Panc1 (cell line): ENCODE data around the gene FMN2. TPM values are rescaled to one million over a fixed set of nuclear protein-coding genes. Genes with fewer than 3 reads are reported as not detected.

Experiments used
- ATAC-seq: fragments of 200-7000 bp; cut with Tn5 transposase; 2 replicates; pipeline ENCODE4 v1.9.1; 2020; ENCODE audit warnings: mild to moderate bottlenecking, moderate library complexity
- BruUV-seq: library from RNA; stranded (reverse); fragments of 400-500 nt; replicated peaks from 2 replicates; lab custom pipeline; 2021; lab: Mats Ljungman, UMichigan
- CTCF ChIA-PET: fragments of 300-600 bp; sonication (Branson Sonifier 250); formaldehyde crosslinking; loops from one replicate; lab custom pipeline; 2022; ENCODE audit warnings: antibody characterized with exemption; lab: Charles Lee
- POLR2A ChIA-PET: fragments of 300-600 bp; sonication (Branson Sonifier 250); formaldehyde crosslinking; loops from one replicate; lab custom pipeline; 2022; ENCODE audit warnings: antibody characterized with exemption; lab: Charles Lee
- DNase-seq: peaks from one replicate; pipeline ENCODE4 v3.0.0-alpha.2; 2010; ENCODE audit warnings: low read depth, low spot score
- H3K27ac ChIP-seq: 2 replicates; pipeline ENCODE4 v1.5.1; 2011; ENCODE audit warnings: mild to moderate bottlenecking, low read length, inconsistent platforms
- H3K27me3 ChIP-seq: fragments of 200-500 bp; sonication (Bioruptor generic); 2 replicates; pipeline ENCODE4 v1.6.0; 2014; ENCODE audit warnings: low read length, inconsistent platforms; ENCODE audit not compliant: control insufficient read depth, insufficient read depth
- H3K36me3 ChIP-seq: fragments of 200-500 bp; sonication (Bioruptor generic); 2 replicates; pipeline ENCODE4 v1.5.1; 2014; ENCODE audit warnings: inconsistent platforms, mild to moderate bottlenecking, low read length, moderate library complexity; ENCODE audit not compliant: control insufficient read depth, insufficient read depth
- H3K4me1 ChIP-seq: 2 replicates; pipeline ENCODE4 v1.5.1; 2011; ENCODE audit warnings: inconsistent platforms, mild to moderate bottlenecking, low read length, moderate library complexity; ENCODE audit not compliant: control insufficient read depth, insufficient read depth
- H3K4me3 ChIP-seq, 2 experiments: 2 replicates each; pipeline ENCODE4 v1.5.1; 2011 to 2012; ENCODE audit warnings: low read depth in 2 of 2, low read length in 2 of 2, mild to moderate bottlenecking in 2 of 2, inconsistent platforms in 1 of 2, moderate library complexity in 1 of 2
- H3K9me3 ChIP-seq: fragments of 200-500 bp; sonication (Bioruptor generic); 2 replicates; pipeline ENCODE4 v1.5.1; 2014; ENCODE audit warnings: low read depth, mild to moderate bottlenecking, inconsistent platforms, low read length, moderate library complexity; ENCODE audit not compliant: control insufficient read depth, insufficient read depth
- POLR2AphosphoS5 ChIP-seq: IDR thresholded peaks from 2 replicates; pipeline ENCODE4 v1.6.1; 2012; ENCODE audit warnings: mild to moderate bottlenecking, low read depth, low read length, moderate library complexity
- SIN3A ChIP-seq: IDR thresholded peaks from 2 replicates; pipeline ENCODE4 v1.6.1; 2012; ENCODE audit warnings: low read depth, mild to moderate bottlenecking, low read length, moderate library complexity, borderline replicate concordance; ENCODE audit not compliant: insufficient read depth
- TCF7L2 ChIP-seq: IDR thresholded peaks from 2 replicates; pipeline ENCODE4 v1.6.1; 2011; ENCODE audit warnings: mild to moderate bottlenecking, low read depth, low read length, inconsistent platforms
- in situ Hi-C: cut with HindIII; loops from 2 replicates; pipeline ENCODE4 v1.10.0; 2016; ENCODE audit warnings: low sequenced_read_pairs, low pct_unique_long_range_greater_than_20kb
- intact Hi-C: fragments of 100-400 bp; cut with micrococcal nuclease; formaldehyde crosslinking; loops from one replicate; pipeline ENCODE4 v1.10.0; 2022; ENCODE audit not compliant: unreplicated experiment
- total RNA-seq: library from RNA; stranded (reverse); gene quantifications from one replicate; pipeline ENCODE4 v1.2.1, GENCODE V29; 2021; ENCODE audit not compliant: unreplicated experiment
- TF ChIP-seq, protein P1 (sequence below), 2 experiments: IDR thresholded peaks; 2 replicates each; pipeline ENCODE4 v1.6.1; 2011 to 2012; ENCODE audit warnings: low read depth in 2 of 2, control low read depth in 1 of 2, low read length in 1 of 2, mild to moderate bottlenecking in 1 of 2, moderate library complexity in 1 of 2; ENCODE audit not compliant: insufficient read depth in 1 of 2
- TF ChIP-seq, protein P2 (sequence below): fragments of 450-650 bp; IDR thresholded peaks from 2 replicates; pipeline ENCODE4 v1.5.1; 2017; ENCODE audit warnings: mild to moderate bottlenecking

The FMN2 gene
- total RNA-seq, 1 experiment from 2014 or later, result 1.9 TPM

- no peak for ATAC-seq
- intact Hi-C loops, result no loop called here
- BruUV-seq, result no TSS peak
- H3K9me3 ChIP-seq, result no peaks in the 10 kb centered on the region
- in situ Hi-C loops, result no loop called here
- no peaks in the 10 kb centered on the region for H3K4me1 ChIP-seq
- ChIA-PET CTCF (no interaction called here), POLR2A (no interaction called here)
- no peaks in the 10 kb centered on the region for H3K36me3 ChIP-seq
- H3K4me3 ChIP-seq, result no peak overlapping the region
- TF ChIP-seq SIN3A (no peak), POLR2AphosphoS5 (no peak), TCF7L2 (no peak)
- TF ChIP-seq, protein P1, sequence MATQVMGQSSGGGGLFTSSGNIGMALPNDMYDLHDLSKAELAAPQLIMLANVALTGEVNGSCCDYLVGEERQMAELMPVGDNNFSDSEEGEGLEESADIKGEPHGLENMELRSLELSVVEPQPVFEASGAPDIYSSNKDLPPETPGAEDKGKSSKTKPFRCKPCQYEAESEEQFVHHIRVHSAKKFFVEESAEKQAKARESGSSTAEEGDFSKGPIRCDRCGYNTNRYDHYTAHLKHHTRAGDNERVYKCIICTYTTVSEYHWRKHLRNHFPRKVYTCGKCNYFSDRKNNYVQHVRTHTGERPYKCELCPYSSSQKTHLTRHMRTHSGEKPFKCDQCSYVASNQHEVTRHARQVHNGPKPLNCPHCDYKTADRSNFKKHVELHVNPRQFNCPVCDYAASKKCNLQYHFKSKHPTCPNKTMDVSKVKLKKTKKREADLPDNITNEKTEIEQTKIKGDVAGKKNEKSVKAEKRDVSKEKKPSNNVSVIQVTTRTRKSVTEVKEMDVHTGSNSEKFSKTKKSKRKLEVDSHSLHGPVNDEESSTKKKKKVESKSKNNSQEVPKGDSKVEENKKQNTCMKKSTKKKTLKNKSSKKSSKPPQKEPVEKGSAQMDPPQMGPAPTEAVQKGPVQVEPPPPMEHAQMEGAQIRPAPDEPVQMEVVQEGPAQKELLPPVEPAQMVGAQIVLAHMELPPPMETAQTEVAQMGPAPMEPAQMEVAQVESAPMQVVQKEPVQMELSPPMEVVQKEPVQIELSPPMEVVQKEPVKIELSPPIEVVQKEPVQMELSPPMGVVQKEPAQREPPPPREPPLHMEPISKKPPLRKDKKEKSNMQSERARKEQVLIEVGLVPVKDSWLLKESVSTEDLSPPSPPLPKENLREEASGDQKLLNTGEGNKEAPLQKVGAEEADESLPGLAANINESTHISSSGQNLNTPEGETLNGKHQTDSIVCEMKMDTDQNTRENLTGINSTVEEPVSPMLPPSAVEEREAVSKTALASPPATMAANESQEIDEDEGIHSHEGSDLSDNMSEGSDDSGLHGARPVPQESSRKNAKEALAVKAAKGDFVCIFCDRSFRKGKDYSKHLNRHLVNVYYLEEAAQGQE (IDR thresholded peaks at IDR 0.05; ENCODE audit: insufficient read depth in 1 of 2, low read depth in 2 of 2, low read length in 1 of 2), result no peak
- TF ChIP-seq, protein P2, sequence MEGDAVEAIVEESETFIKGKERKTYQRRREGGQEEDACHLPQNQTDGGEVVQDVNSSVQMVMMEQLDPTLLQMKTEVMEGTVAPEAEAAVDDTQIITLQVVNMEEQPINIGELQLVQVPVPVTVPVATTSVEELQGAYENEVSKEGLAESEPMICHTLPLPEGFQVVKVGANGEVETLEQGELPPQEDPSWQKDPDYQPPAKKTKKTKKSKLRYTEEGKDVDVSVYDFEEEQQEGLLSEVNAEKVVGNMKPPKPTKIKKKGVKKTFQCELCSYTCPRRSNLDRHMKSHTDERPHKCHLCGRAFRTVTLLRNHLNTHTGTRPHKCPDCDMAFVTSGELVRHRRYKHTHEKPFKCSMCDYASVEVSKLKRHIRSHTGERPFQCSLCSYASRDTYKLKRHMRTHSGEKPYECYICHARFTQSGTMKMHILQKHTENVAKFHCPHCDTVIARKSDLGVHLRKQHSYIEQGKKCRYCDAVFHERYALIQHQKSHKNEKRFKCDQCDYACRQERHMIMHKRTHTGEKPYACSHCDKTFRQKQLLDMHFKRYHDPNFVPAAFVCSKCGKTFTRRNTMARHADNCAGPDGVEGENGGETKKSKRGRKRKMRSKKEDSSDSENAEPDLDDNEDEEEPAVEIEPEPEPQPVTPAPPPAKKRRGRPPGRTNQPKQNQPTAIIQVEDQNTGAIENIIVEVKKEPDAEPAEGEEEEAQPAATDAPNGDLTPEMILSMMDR, result no peak
- no peak for DNase-seq
- no peaks in the 10 kb centered on the region for H3K27me3 ChIP-seq
- H3K27ac ChIP-seq, result no peak overlapping the region
Observed at GRCh38 chr1:240484804-240485443, 393.2 kb downstream of the FMN2 start.

DNA sequence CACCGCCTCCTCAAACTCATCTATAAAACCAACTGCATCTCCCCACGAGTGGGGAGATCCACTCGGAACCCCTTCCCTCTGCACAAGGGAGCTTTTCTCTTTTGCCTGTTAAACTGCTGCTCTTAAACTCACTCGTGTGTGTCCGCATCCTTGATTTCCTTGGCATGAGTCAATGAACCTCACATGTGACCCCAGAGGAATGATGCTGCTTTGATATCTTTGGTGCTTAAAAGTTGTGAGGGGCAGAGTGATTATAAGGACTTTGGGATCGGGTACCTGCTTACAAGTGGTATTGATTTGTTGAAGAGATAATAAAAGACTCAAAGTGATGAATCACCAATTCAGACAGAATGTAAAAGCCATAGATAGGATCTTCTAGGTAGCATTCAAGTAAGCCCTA is 394.9 kb downstream of the FMN2 start:
- Histone ChIP-seq H3K9me3 (no peaks in the 10 kb centered on the region), H3K27ac (no peak overlapping the region), H3K36me3 (no peaks in the 10 kb centered on the region), H3K4me1 (no peaks in the 10 kb centered on the region), H3K27me3 (no peaks in the 10 kb centered on the region), H3K4me3 (no peak overlapping the region)
- no peak for ATAC-seq
- CTCF ChIA-PET, result no interaction called here
- intact Hi-C loops, result no loop called here
- DNase-seq, result no peak
- POLR2A ChIA-PET, result no interaction called here
- TF ChIP-seq, protein P2, result no peak
- no peak for TF ChIP-seq SIN3A
- TF ChIP-seq POLR2AphosphoS5, result no peak
- TF ChIP-seq, protein P1 (IDR thresholded peaks at IDR 0.05; ENCODE audit: insufficient read depth in 1 of 2, low read depth in 2 of 2, low read length in 1 of 2), result no peak
- no peak for TF ChIP-seq TCF7L2
- in situ Hi-C loops, result no loop called here
- BruUV-seq, result no TSS peak
